Ishikawa (cell line): ENCODE measurements around the gene MYO15B.

ENCODE experiments used
- CREB1 ChIP-seq: IDR thresholded peaks from 2 replicates; pipeline ENCODE4 v1.6.1; 2012; ENCODE audit warnings: low read depth
- TCF12 ChIP-seq: IDR thresholded peaks from 2 replicates; pipeline ENCODE4 v1.6.1; 2012; ENCODE audit warnings: low read depth

DNA sequence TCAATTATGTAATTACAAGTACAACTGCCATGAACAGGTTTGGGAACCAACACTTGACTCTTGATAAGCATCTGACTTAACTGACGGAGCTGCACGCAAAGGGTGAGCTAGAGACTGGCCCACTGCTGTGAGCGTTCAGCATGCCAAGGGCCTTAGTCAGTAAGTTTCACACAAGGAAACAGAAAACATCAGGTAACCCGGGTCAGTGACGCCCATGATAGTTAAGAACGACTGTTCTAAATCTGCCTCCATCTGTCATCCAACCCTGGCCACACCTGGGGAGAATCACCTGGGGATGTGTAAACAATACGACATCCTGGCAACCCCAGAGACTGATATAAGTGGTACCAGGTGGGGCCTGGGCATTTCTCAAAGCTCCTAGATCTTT is 57.9 kb downstream of the MYO15B start:
- no peak for TF ChIP-seq CREB1
- TF ChIP-seq TCF12, result no peak
